ENCODE results near the gene ZFPM1. TPM values are rescaled to one million over a fixed set of nuclear protein-coding genes. Genes with fewer than 3 reads are reported as not detected.
"Not testable (repeated sequence)": the region's sequence is repeated elsewhere in the genome, so short reads cannot be mapped to it uniquely, and the experiment has no call there.

Gene ZFPM1
- total RNA-seq, 1 donor from 2014 or later: 5.5 TPM

GRCh38 chr16:88407042-88407420, 46.0 kb upstream of the ZFPM1 start:
- Histone ChIP-seq H3K36me3 (no peaks in the 10 kb centered on the region), H3K27me3 (no peaks in the 10 kb centered on the region), H3K9me3 (no peaks in the 10 kb centered on the region), H3K4me3 (no peak overlapping the region), H3K27ac (no peak overlapping the region), H3K4me1 (peaks cover 0 to 13% of the 10 kb centered on the region in 2 donors)
- DNase-seq (ENCODE audit: low spot score in 2 of 2): no peak
- intact Hi-C loops (cut with DNase I): no loop called here
- TF ChIP-seq CTCF (IDR thresholded peaks at IDR 0.05): no peak

DNA sequence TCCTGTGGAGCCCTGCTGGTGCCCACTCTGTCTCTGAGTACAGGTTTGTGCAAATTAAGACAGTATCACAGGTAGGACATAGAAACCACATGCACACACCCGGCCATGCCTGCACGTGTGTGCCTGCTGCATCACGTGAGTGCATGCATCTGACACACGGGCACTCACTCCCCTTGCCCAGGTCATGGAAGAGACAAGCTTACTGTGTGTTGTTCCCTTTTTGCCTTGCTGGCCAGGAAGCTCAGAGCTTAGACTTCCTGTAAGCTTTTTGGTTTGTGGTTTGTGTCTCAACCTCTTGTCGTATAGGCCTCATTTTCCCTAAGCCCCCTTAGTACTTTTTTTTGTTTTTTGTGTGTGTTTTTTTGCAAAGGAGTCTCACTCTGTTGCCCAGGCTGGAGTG, 45.3 kb upstream of the ZFPM1 start:
- Histone ChIP-seq H3K4me3 (no peak overlapping the region), H3K4me1 (peaks cover 0 to 13% of the 10 kb centered on the region in 2 donors), H3K27me3 (no peaks in the 10 kb centered on the region), H3K36me3 (no peaks in the 10 kb centered on the region), H3K9me3 (no peaks in the 10 kb centered on the region), H3K27ac (no peak overlapping the region)
- no peak for TF ChIP-seq CTCF (IDR thresholded peaks at IDR 0.05)
- intact Hi-C loops (cut with DNase I): no loop called here
- DNase-seq (ENCODE audit: low spot score in 2 of 2): no peak

- no peaks in the 10 kb centered on the region for H3K36me3 ChIP-seq
- no peak for TF ChIP-seq CTCF (IDR thresholded peaks at IDR 0.05)
- intact Hi-C loops (cut with DNase I): no loop called here
These were observed 44.4 kb upstream of the ZFPM1 start for GRCh38 chr16:88408561-88409142.

GRCh38 chr16:88409296-88410065, 43.6 kb upstream of the ZFPM1 start:
- peaks cover 0 to 13% of the 10 kb centered on the region in 2 donors for H3K4me1 ChIP-seq
- TF ChIP-seq CTCF (IDR thresholded peaks at IDR 0.05): no peak
- no peaks in the 10 kb centered on the region for H3K27me3 ChIP-seq
- no peaks in the 10 kb centered on the region for H3K36me3 ChIP-seq
- intact Hi-C loops (cut with DNase I): no loop called here
- no peak overlapping the region for H3K27ac ChIP-seq
- H3K4me3 ChIP-seq: no peak overlapping the region
- no peak for DNase-seq (ENCODE audit: low spot score in 2 of 2)
- H3K9me3 ChIP-seq: no peaks in the 10 kb centered on the region

More at GRCh38 chr16:88408561-88409142, 44.4 kb upstream of the ZFPM1 start:
- no peak for DNase-seq (ENCODE audit: low spot score in 2 of 2)
- Histone ChIP-seq H3K4me1 (peaks cover 0 to 13% of the 10 kb centered on the region in 2 donors), H3K4me3 (no peak overlapping the region), H3K27me3 (no peaks in the 10 kb centered on the region), H3K27ac (no peak overlapping the region), H3K9me3 (no peaks in the 10 kb centered on the region)

GRCh38 chr16:88410297-88410968, 42.6 kb upstream of the ZFPM1 start:
- peaks cover 0 to 11% of the 10 kb centered on the region in 2 donors for H3K4me1 ChIP-seq
- DNase-seq (ENCODE audit: low spot score in 2 of 2); H3K27me3 ChIP-seq; H3K27ac ChIP-seq; H3K4me3 ChIP-seq; H3K9me3 ChIP-seq; intact Hi-C loops (cut with DNase I); H3K36me3 ChIP-seq: not testable (repeated sequence)

Measured in ascending aorta (tissue), 2 donors.